Caco-2 (cell line): ENCODE data around the gene SEC16B. TPM values are rescaled to one million over a fixed set of nuclear protein-coding genes. Genes with fewer than 3 reads are reported as not detected.

ENCODE experiments used
- BruUV-seq: library from RNA; stranded (reverse); fragments of 400-500 nt; replicated peaks from 2 replicates; lab custom pipeline; 2021; lab: Mats Ljungman, UMichigan
- CTCF ChIA-PET: fragments of 300-600 bp; sonication (Branson Sonifier 250); formaldehyde crosslinking; loops from one replicate; lab custom pipeline; 2022; ENCODE audit warnings: antibody characterized with exemption; lab: Charles Lee
- POLR2A ChIA-PET: fragments of 300-600 bp; sonication (Branson Sonifier 250); formaldehyde crosslinking; loops from one replicate; lab custom pipeline; 2022; ENCODE audit warnings: antibody characterized with exemption; lab: Charles Lee
- DNase-seq, 2 experiments: peaks; one replicate each; pipeline versions ENCODE4 v3.0.0 to v3.0.0-alpha.2; 2020 to 2022
- H3K27me3 ChIP-seq: replicated peaks from 2 replicates; pipeline ENCODE4 v1.6.0; 2011; ENCODE audit warnings: low read length; ENCODE audit not compliant: control insufficient read depth, insufficient read depth
- H3K36me3 ChIP-seq: 2 replicates; pipeline ENCODE4 v1.5.1; 2011; ENCODE audit warnings: low read length; ENCODE audit not compliant: control insufficient read depth, insufficient read depth
- H3K4me1 ChIP-seq: fragments of 250-450 bp; sonication (Bioruptor Pico); 2 replicates; pipeline ENCODE4 v1.5.1; 2020; ENCODE audit warnings: mild to moderate bottlenecking
- H3K4me3 ChIP-seq: 2 replicates; pipeline ENCODE4 v1.5.1; 2011; ENCODE audit warnings: low read depth, mild to moderate bottlenecking, control low read depth, low read length
- H3K9me3 ChIP-seq: fragments of 250-450 bp; sonication (Bioruptor Pico); 2 replicates; pipeline ENCODE4 v1.5.1; 2020; ENCODE audit warnings: mild to moderate bottlenecking, moderate library complexity
- H3K27ac Mint-ChIP-seq: one replicate; pipeline ENCODE4 v1.8.0; 2022; ENCODE audit warnings: mixed read lengths; ENCODE audit not compliant: unreplicated experiment
- H3K27me3 Mint-ChIP-seq: one replicate; pipeline ENCODE4 v1.8.0; 2022; ENCODE audit warnings: mixed read lengths; ENCODE audit not compliant: insufficient read depth, unreplicated experiment
- H3K36me3 Mint-ChIP-seq: one replicate; pipeline ENCODE4 v1.8.0; 2022; ENCODE audit warnings: mild to moderate bottlenecking, mixed read lengths; ENCODE audit not compliant: insufficient read depth, unreplicated experiment
- H3K4me1 Mint-ChIP-seq: one replicate; pipeline ENCODE4 v1.8.0; 2022; ENCODE audit warnings: low read depth, mixed read lengths; ENCODE audit not compliant: unreplicated experiment
- H3K4me3 Mint-ChIP-seq: one replicate; pipeline ENCODE4 v1.8.0; 2022; ENCODE audit warnings: mild to moderate bottlenecking, moderate library complexity, mixed read lengths; ENCODE audit not compliant: unreplicated experiment
- H3K9me3 Mint-ChIP-seq: one replicate; pipeline ENCODE4 v1.8.0; 2022; ENCODE audit warnings: mixed read lengths; ENCODE audit not compliant: unreplicated experiment
- intact Hi-C: fragments of 100-400 bp; cut with micrococcal nuclease; formaldehyde crosslinking; loops from one replicate; pipeline ENCODE4 v1.10.0; 2022; ENCODE audit not compliant: unreplicated experiment
- total RNA-seq: library from RNA; stranded (reverse); gene quantifications from 2 replicates; pipeline ENCODE4 v1.2.3, GENCODE V29; 2022
- TF ChIP-seq, protein P1 (sequence below), 2 experiments: fragments of 200-600 bp in 1 of 2; IDR thresholded peaks; 1 replicate in 1 of 2; 2 replicates in 1 of 2; pipeline versions ENCODE4 v1.5.1 to v1.8.0; 2011 to 2022; ENCODE audit warnings: antibody characterized with exemption in 1 of 2, control low read depth in 1 of 2, inconsistent platforms in 1 of 2, low read depth in 1 of 2, low read length in 1 of 2, mild to moderate bottlenecking in 1 of 2, moderate library complexity in 1 of 2; ENCODE audit not compliant: insufficient read depth in 1 of 2, severe bottlenecking in 1 of 2, unreplicated experiment in 1 of 2

The SEC16B gene
- total RNA-seq, 1 experiment from 2014 or later = 0.59 TPM

DNA sequence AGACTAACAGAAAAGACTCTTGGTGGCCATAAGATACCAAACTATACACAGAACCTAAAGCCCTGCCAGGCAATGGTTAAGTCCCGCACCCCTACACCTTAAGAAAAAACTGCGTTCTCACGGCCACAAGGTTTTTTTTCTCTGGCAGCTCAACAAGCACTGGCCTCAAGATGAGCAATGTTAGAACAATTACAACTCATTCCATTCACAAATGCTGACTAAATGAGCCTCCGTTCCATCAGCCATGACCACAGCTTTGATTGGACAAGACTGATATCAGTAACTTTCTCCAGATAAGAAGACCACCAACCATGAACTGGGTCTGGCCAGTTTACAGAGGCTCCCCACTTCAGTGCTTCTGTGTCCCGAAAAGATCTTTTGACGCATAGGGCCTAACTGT is 31.9 kb downstream of the SEC16B start:
- Histone ChIP-seq H3K4me1 (no peaks in the 10 kb centered on the region), H3K27me3 (no peaks in the 10 kb centered on the region; the same call in 1 of the 2 replicates), H3K9me3 (no peaks in the 10 kb centered on the region), H3K4me3 (no peak overlapping the region), H3K36me3 (no peaks in the 10 kb centered on the region)
- no peaks in the 10 kb centered on the region for H3K27me3 Mint-ChIP-seq
- H3K4me1 Mint-ChIP-seq = no peaks in the 10 kb centered on the region
- BruUV-seq = no TSS peak
- H3K4me3 Mint-ChIP-seq = no peak overlapping the region
- no peaks in the 10 kb centered on the region for H3K36me3 Mint-ChIP-seq
- ChIA-PET CTCF (no interaction called here), POLR2A (no interaction called here)
- intact Hi-C loops = no loop called here
- TF ChIP-seq, protein P1, sequence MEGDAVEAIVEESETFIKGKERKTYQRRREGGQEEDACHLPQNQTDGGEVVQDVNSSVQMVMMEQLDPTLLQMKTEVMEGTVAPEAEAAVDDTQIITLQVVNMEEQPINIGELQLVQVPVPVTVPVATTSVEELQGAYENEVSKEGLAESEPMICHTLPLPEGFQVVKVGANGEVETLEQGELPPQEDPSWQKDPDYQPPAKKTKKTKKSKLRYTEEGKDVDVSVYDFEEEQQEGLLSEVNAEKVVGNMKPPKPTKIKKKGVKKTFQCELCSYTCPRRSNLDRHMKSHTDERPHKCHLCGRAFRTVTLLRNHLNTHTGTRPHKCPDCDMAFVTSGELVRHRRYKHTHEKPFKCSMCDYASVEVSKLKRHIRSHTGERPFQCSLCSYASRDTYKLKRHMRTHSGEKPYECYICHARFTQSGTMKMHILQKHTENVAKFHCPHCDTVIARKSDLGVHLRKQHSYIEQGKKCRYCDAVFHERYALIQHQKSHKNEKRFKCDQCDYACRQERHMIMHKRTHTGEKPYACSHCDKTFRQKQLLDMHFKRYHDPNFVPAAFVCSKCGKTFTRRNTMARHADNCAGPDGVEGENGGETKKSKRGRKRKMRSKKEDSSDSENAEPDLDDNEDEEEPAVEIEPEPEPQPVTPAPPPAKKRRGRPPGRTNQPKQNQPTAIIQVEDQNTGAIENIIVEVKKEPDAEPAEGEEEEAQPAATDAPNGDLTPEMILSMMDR (IDR thresholded peaks at IDR 0.05; ENCODE audit: insufficient read depth in 1 of 2, low read depth in 1 of 2, low read length in 1 of 2, severe bottlenecking in 1 of 2, unreplicated experiment in 1 of 2) = no peak
- no peak for DNase-seq
- H3K9me3 Mint-ChIP-seq = no peaks in the 10 kb centered on the region
- H3K27ac Mint-ChIP-seq = no peak overlapping the region

DNA sequence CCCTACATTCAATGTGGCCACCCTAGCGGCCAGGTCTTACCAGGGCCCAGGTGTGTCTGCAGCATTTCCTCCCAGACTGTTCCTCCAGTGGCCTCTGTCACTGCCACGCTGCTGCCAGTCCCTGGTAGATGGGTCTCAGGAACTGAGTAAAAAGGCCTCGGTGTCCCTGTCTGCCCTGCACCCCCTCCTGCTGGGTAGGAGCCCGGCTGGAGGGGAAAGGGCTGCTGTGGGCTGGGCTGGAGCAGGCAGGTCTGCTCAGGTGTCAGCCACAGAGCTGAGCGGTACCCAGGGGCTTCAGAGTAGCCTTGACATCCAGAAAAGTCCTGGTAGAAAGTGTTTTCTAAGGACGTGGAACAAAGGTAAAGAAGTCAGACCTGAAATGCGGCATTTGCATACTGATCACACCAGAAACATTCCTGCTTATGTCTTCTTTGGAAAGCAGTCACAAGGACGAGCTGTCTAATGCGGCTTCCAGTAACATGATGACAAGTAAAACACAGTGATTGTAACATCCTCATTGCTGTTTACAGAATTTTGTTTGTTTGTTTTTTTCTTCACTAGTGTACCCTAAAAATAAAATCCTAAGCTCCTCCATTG is 32.6 kb downstream of the SEC16B start:
- Histone ChIP-seq H3K27me3 (no peaks in the 10 kb centered on the region; the same call in 1 of the 2 replicates), H3K9me3 (no peaks in the 10 kb centered on the region), H3K36me3 (no peaks in the 10 kb centered on the region), H3K4me1 (no peaks in the 10 kb centered on the region), H3K4me3 (no peak overlapping the region)
- BruUV-seq = no TSS peak
- CTCF ChIA-PET = no interaction called here
- TF ChIP-seq, protein P1 (IDR thresholded peaks at IDR 0.05; ENCODE audit: insufficient read depth in 1 of 2, low read depth in 1 of 2, low read length in 1 of 2, severe bottlenecking in 1 of 2, unreplicated experiment in 1 of 2) = no peak
- POLR2A ChIA-PET = no interaction called here
- Mint-ChIP-seq H3K27me3 (no peaks in the 10 kb centered on the region), H3K9me3 (no peaks in the 10 kb centered on the region), H3K27ac (no peak overlapping the region), H3K4me3 (no peak overlapping the region), H3K4me1 (no peaks in the 10 kb centered on the region), H3K36me3 (no peaks in the 10 kb centered on the region)
- intact Hi-C loops = no loop called here
- DNase-seq = no peak

DNA sequence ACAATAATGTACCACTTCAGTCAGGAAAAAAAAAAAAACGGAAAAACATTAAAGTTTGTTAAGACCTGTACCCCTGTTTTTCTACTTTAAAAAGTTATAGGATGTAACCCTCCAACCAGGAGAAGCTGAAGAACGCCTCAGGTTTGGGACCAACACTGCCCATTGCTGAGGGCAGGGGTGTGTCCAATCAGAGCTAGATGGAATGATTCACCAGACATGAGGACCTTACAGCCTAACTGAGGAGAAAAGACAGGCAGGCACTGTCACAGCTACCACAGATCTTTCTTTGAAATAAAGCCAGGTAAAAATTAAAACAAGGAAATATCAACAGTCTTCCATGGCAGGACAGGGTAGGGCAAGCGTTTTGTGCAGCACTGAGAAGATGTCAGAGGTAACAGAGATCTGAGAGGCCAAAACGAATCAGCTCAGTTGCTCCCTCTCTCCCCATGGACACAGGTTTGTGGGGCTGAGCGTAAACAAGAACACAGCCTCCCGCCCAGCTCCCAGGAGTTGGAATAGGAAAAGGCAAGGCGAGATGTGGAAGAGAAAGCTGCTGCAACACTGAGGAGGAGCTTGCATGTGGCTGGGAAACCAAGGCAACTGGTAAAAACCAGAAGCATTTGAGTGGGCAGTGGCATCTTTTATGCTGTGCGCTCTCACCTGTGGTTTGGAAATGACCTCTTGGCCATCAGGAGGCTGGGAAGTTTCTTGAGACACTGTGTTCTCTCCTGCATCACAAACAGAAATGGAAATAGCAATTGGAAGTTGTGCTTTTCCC is 34.0 kb downstream of the SEC16B start:
- Mint-ChIP-seq H3K4me3 (no peak overlapping the region), H3K27ac (no peak overlapping the region), H3K36me3 (no peaks in the 10 kb centered on the region), H3K9me3 (no peaks in the 10 kb centered on the region), H3K4me1 (no peaks in the 10 kb centered on the region), H3K27me3 (no peaks in the 10 kb centered on the region)
- Histone ChIP-seq H3K9me3 (no peaks in the 10 kb centered on the region), H3K4me1 (no peaks in the 10 kb centered on the region), H3K36me3 (no peaks in the 10 kb centered on the region), H3K27me3 (no peaks in the 10 kb centered on the region; the same call in 1 of the 2 replicates), H3K4me3 (no peak overlapping the region)
- POLR2A ChIA-PET = no interaction called here
- TF ChIP-seq, protein P1 (IDR thresholded peaks at IDR 0.05; ENCODE audit: insufficient read depth in 1 of 2, low read depth in 1 of 2, low read length in 1 of 2, severe bottlenecking in 1 of 2, unreplicated experiment in 1 of 2) = no peak
- BruUV-seq = no TSS peak
- CTCF ChIA-PET = interaction anchor here (0.6 kb wide), 1 partner anchor 788 kb away, joined by 3 read pairs; no protein-coding TSS in a partner anchor
- intact Hi-C loops = no loop called here
- DNase-seq = no peak
